ENCODE results near the gene CACNA1D.
A peak's percentile ranks its signal among the peaks of the same experiment; 100 is the strongest.
"Not testable (repeated sequence)": the region's sequence is repeated elsewhere in the genome, so short reads cannot be mapped to it uniquely, and the experiment has no call there.

CACNA1D gene

GRCh38 chr3:53493963-53494791 lies at the start of gene CACNA1D:
TSS of gene CACNA1D (plus strand) at chr3:53494611. CDS start at chr3:53495167, 556 bp downstream.
- DNase-seq (ENCODE audit: low read depth) = no peak
- peak within 1 kb of the TSS; percentile 2 for H3K4me3 ChIP-seq (ENCODE audit: control insufficient read depth, low read depth, low read length)
- no peak for TF ChIP-seq CTCF (IDR thresholded peaks at IDR 0.05; ENCODE audit: control insufficient read depth, insufficient read depth, low read depth, low read length, missing control alignments)

- H3K4me3 ChIP-seq (ENCODE audit: control insufficient read depth, low read depth, low read length) = no peak overlapping the region
- no peak for DNase-seq (ENCODE audit: low read depth)
- TF ChIP-seq CTCF (IDR thresholded peaks at IDR 0.05; ENCODE audit: control insufficient read depth, insufficient read depth, low read depth, low read length, missing control alignments) = no peak
These were observed 37.3 kb upstream of the CACNA1D start for GRCh38 chr3:53457068-53457467.

GRCh38 chr3:53460326-53460725 lies 34.1 kb upstream of the CACNA1D start:
- TF ChIP-seq CTCF (IDR thresholded peaks at IDR 0.05; ENCODE audit: control insufficient read depth, insufficient read depth, low read depth, low read length, missing control alignments) = no peak
- DNase-seq (ENCODE audit: low read depth) = no peak
- no peak overlapping the region for H3K4me3 ChIP-seq (ENCODE audit: control insufficient read depth, low read depth, low read length)

DNA sequence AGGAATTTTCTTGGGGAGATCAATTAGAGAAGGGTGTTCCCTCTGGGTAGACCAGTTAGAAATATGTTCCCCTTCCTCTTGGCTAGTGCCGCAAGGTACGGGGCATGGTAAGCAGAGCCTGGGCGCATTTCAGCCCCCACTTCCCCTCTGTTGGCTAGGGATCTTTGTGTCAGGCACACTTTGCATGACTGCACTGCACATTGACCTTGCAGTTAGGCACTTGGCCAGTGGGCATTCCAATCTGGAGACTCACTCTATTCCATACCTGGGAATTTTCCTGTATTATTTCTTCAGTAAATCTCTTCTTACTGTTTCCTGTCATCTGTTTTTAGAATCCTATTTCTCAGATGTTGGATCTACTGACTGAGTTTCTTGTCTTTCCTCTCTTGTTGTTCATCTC lies 30.0 kb upstream of the CACNA1D start:
- no peak overlapping the region for H3K4me3 ChIP-seq (ENCODE audit: control insufficient read depth, low read depth, low read length)
- no peak for TF ChIP-seq CTCF (IDR thresholded peaks at IDR 0.05; ENCODE audit: control insufficient read depth, insufficient read depth, low read depth, low read length, missing control alignments)
- no peak for DNase-seq (ENCODE audit: low read depth)

DNA sequence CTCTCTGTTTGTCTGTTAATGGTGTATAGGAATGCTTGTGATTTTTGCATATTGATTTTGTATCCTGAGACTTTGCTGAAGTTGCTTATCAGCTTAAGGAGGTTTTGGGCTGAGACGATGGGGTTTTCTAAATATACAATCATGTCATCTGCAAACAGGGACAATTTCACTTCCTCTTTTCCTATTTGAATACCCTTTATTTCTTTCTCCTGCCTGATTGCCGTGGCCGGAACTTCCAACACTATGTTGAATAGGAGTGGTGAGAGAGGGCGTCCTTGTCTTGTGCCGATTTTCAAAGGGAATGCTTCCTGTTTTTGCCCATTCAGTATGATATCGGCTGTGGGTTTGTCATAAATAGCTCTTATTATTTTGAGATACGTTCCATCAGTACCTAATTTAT lies 24.7 kb upstream of the CACNA1D start:
- DNase-seq (ENCODE audit: low read depth); H3K4me3 ChIP-seq (ENCODE audit: control insufficient read depth, low read depth, low read length): not testable (repeated sequence)

GRCh38 chr3:53473422-53473821 lies 21.0 kb upstream of the CACNA1D start:
- H3K4me3 ChIP-seq (ENCODE audit: control insufficient read depth, low read depth, low read length) = no peak overlapping the region
- no peak for TF ChIP-seq CTCF (IDR thresholded peaks at IDR 0.05; ENCODE audit: control insufficient read depth, insufficient read depth, low read depth, low read length, missing control alignments)
- no peak for DNase-seq (ENCODE audit: low read depth)

DNA sequence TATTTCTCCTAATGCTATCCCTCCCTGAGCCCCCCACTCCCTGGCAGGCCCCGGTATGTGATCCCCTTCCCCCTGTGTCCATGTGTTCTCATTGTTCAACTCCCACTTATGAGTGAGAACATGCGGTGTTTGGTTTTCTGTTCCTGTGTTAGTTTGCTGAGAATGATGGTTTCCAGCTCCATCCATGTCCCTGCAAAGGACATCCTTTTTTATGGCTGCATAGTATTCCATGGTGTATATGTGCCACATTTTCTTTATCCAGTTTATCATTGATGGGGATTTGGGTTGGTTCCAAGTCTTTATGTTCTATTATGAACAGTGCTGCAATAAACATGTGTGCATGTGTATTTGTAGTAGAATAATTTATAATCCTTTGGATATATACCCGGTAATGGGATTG lies 18.0 kb upstream of the CACNA1D start:
- not testable (repeated sequence) for H3K4me3 ChIP-seq (ENCODE audit: control insufficient read depth, low read depth, low read length); DNase-seq (ENCODE audit: low read depth)

DNA sequence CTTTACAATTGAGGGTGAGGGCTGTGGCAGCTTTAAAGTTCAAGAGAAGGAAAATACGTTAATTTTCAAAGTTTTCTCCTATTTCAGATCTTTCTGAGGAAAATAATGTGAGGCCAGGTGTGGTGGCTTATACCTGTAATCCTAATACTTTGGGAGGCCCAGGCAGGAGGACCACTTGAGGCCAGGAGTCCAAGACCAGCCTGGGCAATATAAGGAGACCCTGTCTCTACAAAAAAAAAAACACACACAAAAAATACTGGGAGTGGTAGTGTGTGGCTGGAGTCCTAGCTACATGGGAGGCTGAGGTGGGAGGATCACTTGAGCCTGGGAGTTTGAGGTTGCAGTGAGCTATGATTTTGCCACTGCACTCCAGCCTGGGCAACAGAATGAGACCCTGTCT lies 16.7 kb upstream of the CACNA1D start:
- not testable (repeated sequence) for H3K4me3 ChIP-seq (ENCODE audit: control insufficient read depth, low read depth, low read length); DNase-seq (ENCODE audit: low read depth)

All from AG09309 (cell line).